GM19193 (cell line): ENCODE results near the gene SRCAP.

Experiments
- POLR2A ChIP-seq: IDR thresholded peaks from 4 replicates; pipeline ENCODE4 v1.6.1; 2011; ENCODE audit not compliant: insufficient read depth, insufficient read length; ENCODE audit errors: extremely low read depth

The SRCAP gene

DNA sequence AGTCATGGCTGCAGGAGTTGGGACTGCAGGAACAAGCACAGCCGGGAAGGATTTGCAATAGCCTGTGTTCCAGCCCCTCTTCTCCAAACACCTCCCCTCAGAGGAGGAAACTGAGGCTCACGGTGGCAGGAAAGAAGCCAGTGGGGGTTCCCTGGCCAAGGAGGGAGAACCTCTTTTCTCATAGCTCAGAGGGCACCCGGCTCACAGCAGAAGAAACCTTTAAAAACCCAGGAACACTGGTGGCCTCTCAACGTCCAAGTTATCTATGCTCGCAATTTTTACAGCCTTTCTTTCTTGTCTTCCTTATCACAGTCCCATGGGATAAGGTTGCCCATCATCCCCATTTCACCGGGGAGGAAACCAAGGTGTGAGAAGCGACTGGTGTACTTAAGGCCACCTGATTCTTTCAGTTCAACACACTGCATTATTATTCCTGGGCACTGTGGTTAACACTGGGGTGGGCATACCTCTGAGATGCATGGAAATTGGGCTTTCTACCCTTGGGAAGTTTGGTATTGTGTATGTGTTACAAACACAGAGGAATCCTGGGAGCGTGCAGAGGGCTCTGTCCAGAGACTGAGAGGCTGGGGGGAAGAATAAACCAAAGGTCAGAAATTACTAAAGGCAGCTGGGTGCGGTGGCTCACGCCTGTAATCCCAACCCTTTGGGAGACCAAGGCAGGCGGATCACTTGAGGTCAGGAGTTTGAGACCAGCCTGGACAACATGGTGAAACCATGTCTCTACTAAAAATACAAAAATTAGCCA is 88.8 kb downstream of the SRCAP start:
- TF ChIP-seq POLR2A = no peak
